Astrocyte (in vitro differentiated cells and primary cell): ENCODE measurements around the gene HOXA13.

ENCODE experiments used
- EZH2 ChIP-seq: IDR thresholded peaks from 2 replicates; pipeline ENCODE4 v1.6.1; 2012; ENCODE audit warnings: mild to moderate bottlenecking, low read length, inconsistent platforms; ENCODE audit not compliant: insufficient read depth
- TF ChIP-seq, protein P1 (sequence below): IDR thresholded peaks from 2 replicates; pipeline ENCODE4 v1.5.1; 2011; ENCODE audit warnings: low read depth, mild to moderate bottlenecking, inconsistent platforms, low read length, moderate library complexity; ENCODE audit not compliant: insufficient read depth

DNA sequence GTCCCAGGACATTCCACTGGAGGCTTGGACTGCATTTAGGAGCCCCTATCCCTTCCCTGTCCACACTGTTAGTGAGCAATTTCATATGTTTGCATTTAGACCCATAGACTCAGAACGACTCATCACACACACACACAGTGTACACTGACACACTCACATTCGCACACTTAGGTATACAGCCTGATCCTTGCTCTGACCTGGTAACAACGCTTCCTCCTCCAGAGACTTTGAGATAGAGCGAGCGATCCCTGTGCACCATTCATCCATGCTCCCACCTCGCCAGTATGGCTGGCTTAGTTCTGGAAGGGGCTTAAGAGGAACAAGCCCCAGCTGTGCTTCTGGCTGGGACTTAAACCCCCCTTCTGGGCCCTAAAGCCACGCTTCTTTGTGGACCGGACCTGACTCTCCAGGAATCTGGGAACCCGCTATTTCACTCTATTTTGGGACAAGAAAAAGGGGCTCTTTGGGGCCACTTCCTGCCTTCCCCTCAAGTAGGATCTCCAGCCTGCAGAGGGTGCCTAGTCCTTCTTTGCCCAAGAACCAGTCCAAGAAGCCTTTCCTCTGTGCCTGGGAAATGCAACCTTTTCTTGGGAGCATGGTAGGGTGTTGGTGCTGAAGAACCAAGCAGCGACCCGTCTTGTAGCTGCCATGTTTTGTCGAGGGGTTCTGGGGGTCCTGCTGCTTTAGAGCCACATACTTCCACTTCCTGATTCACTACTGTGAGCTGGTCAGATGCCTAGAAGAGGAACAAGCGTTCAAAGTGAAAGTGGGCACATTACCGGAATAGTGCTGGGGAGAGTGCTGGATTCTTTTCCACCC is 1.1 kb upstream of the HOXA13 start:
- TF ChIP-seq, protein P1, sequence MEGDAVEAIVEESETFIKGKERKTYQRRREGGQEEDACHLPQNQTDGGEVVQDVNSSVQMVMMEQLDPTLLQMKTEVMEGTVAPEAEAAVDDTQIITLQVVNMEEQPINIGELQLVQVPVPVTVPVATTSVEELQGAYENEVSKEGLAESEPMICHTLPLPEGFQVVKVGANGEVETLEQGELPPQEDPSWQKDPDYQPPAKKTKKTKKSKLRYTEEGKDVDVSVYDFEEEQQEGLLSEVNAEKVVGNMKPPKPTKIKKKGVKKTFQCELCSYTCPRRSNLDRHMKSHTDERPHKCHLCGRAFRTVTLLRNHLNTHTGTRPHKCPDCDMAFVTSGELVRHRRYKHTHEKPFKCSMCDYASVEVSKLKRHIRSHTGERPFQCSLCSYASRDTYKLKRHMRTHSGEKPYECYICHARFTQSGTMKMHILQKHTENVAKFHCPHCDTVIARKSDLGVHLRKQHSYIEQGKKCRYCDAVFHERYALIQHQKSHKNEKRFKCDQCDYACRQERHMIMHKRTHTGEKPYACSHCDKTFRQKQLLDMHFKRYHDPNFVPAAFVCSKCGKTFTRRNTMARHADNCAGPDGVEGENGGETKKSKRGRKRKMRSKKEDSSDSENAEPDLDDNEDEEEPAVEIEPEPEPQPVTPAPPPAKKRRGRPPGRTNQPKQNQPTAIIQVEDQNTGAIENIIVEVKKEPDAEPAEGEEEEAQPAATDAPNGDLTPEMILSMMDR, result no peak
- TF ChIP-seq EZH2, result peak; percentile 65
